ENCODE measurements around the gene SLU7.

DNA sequence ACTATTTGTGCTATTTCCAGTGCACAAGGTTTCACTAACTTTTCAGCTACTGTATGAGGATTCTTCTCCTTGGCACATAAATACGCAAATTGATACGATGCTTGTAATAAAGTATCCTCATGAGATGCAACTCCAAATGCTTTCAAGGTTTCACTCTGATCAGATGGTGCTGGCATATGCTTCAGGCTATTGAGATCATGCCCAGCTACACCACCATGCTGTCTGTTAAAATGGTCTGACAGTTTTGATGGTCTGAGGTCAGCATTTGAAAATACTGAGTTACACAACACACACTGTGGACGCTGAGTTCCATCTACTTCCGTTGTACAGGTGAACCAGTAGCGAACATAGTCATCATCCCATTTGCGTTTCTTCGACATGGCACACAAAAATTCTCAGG is 23.8 kb downstream of the SLU7 start:
- TF ChIP-seq, protein P1, sequence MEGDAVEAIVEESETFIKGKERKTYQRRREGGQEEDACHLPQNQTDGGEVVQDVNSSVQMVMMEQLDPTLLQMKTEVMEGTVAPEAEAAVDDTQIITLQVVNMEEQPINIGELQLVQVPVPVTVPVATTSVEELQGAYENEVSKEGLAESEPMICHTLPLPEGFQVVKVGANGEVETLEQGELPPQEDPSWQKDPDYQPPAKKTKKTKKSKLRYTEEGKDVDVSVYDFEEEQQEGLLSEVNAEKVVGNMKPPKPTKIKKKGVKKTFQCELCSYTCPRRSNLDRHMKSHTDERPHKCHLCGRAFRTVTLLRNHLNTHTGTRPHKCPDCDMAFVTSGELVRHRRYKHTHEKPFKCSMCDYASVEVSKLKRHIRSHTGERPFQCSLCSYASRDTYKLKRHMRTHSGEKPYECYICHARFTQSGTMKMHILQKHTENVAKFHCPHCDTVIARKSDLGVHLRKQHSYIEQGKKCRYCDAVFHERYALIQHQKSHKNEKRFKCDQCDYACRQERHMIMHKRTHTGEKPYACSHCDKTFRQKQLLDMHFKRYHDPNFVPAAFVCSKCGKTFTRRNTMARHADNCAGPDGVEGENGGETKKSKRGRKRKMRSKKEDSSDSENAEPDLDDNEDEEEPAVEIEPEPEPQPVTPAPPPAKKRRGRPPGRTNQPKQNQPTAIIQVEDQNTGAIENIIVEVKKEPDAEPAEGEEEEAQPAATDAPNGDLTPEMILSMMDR (IDR thresholded peaks at IDR 0.05; ENCODE audit: low read depth, low read length, poor library complexity, severe bottlenecking), result no peak
- TF ChIP-seq EZH2phosphoT487 (IDR thresholded peaks at IDR 0.05; ENCODE audit: borderline replicate concordance, low read length), result no peak

Measured in DOHH2 (cell line).